ENCODE results near the gene VPS13D. TPM values are rescaled to one million over a fixed set of nuclear protein-coding genes. Genes with fewer than 3 reads are reported as not detected.

Gene VPS13D
- total RNA-seq, 1 experiment from 2014 or later = 33.1 TPM

DNA sequence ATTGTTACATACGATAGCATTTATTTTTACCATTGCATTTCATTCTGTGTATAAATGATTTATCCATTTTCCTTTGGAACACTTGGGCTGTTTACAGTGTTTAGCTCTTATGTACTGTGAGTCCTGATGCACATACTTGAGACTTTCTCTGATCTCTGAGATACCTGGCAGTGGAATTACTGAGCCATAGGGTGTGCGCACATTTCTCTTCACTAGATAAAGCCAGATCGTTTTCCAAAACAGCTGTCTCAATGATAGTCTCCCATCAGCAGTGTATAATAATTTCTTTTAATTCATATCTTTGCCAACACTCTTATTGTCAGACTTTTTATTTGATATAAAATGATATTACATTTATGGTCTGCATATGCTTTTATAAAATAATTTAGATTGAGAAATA is 66.2 kb downstream of the VPS13D start:
- Histone ChIP-seq H3K27me3 (ENCODE audit: control insufficient read depth, insufficient read depth, low read length) (no peaks in the 10 kb centered on the region), H3K4me3 (ENCODE audit: low read depth in 2 of 2, low read length in 2 of 2) (no peak overlapping the region), H3K36me3 (ENCODE audit: control insufficient read depth, insufficient read depth, low read length) (peaks cover 6% of the 10 kb centered on the region), H3K4me1 (ENCODE audit: control insufficient read depth, insufficient read depth, low read length) (no peaks in the 10 kb centered on the region), H3K9me3 (ENCODE audit: control insufficient read depth, insufficient read depth, low read depth, low read length) (no peaks in the 10 kb centered on the region), H3K27ac (ENCODE audit: low read length) (no peak overlapping the region)
- ChIA-PET POLR2A (no interaction called here), CTCF (interaction anchor here (0.7 kb wide), 1 partner anchor 20 kb away, joined by 3 read pairs; no protein-coding TSS in a partner anchor)
- no peak for ATAC-seq
- intact Hi-C loops (cut with micrococcal nuclease; ENCODE audit: unreplicated experiment) = no loop called here
- TF ChIP-seq, protein P1, sequence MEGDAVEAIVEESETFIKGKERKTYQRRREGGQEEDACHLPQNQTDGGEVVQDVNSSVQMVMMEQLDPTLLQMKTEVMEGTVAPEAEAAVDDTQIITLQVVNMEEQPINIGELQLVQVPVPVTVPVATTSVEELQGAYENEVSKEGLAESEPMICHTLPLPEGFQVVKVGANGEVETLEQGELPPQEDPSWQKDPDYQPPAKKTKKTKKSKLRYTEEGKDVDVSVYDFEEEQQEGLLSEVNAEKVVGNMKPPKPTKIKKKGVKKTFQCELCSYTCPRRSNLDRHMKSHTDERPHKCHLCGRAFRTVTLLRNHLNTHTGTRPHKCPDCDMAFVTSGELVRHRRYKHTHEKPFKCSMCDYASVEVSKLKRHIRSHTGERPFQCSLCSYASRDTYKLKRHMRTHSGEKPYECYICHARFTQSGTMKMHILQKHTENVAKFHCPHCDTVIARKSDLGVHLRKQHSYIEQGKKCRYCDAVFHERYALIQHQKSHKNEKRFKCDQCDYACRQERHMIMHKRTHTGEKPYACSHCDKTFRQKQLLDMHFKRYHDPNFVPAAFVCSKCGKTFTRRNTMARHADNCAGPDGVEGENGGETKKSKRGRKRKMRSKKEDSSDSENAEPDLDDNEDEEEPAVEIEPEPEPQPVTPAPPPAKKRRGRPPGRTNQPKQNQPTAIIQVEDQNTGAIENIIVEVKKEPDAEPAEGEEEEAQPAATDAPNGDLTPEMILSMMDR (IDR thresholded peaks at IDR 0.05) = no peak
- TF ChIP-seq, protein P2, sequence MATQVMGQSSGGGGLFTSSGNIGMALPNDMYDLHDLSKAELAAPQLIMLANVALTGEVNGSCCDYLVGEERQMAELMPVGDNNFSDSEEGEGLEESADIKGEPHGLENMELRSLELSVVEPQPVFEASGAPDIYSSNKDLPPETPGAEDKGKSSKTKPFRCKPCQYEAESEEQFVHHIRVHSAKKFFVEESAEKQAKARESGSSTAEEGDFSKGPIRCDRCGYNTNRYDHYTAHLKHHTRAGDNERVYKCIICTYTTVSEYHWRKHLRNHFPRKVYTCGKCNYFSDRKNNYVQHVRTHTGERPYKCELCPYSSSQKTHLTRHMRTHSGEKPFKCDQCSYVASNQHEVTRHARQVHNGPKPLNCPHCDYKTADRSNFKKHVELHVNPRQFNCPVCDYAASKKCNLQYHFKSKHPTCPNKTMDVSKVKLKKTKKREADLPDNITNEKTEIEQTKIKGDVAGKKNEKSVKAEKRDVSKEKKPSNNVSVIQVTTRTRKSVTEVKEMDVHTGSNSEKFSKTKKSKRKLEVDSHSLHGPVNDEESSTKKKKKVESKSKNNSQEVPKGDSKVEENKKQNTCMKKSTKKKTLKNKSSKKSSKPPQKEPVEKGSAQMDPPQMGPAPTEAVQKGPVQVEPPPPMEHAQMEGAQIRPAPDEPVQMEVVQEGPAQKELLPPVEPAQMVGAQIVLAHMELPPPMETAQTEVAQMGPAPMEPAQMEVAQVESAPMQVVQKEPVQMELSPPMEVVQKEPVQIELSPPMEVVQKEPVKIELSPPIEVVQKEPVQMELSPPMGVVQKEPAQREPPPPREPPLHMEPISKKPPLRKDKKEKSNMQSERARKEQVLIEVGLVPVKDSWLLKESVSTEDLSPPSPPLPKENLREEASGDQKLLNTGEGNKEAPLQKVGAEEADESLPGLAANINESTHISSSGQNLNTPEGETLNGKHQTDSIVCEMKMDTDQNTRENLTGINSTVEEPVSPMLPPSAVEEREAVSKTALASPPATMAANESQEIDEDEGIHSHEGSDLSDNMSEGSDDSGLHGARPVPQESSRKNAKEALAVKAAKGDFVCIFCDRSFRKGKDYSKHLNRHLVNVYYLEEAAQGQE (IDR thresholded peaks at IDR 0.05; ENCODE audit: insufficient read depth in 1 of 2, low read depth in 2 of 2, low read length in 1 of 2) = no peak
- no peak for TF ChIP-seq SIN3A (IDR thresholded peaks at IDR 0.05; ENCODE audit: borderline replicate concordance, insufficient read depth, low read depth, low read length)
- TF ChIP-seq POLR2AphosphoS5 (IDR thresholded peaks at IDR 0.05; ENCODE audit: low read depth, low read length) = no peak
- TF ChIP-seq TCF7L2 (IDR thresholded peaks at IDR 0.05; ENCODE audit: low read depth, low read length) = no peak
- no peak for DNase-seq (ENCODE audit: low read depth, low spot score)
- no TSS peak for BruUV-seq (replicated peaks)
- in situ Hi-C loops (cut with HindIII; ENCODE audit: low pct_unique_long_range_greater_than_20kb, low sequenced_read_pairs) = no loop called here

DNA sequence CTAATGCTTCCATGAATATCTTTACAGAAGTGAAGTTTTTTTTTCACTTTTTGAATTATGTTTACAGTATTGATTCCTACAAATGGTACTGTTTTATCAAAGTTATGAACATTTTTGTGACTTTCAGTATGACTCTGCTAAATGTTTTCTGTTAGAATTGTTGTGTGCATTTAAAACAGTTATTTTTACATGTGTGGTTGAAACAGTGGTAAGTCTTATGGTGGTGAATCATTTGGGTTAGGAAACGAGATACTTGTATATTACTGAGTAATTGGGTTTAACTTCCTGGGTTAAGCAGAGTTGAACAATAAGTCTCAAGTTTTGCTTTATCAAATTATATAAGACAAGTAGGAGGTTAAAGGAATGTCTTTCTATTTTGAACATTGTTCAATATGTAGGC is 66.8 kb downstream of the VPS13D start:
- TF ChIP-seq SIN3A (IDR thresholded peaks at IDR 0.05; ENCODE audit: borderline replicate concordance, insufficient read depth, low read depth, low read length) = no peak
- TF ChIP-seq, protein P1 (IDR thresholded peaks at IDR 0.05) = no peak
- TF ChIP-seq POLR2AphosphoS5 (IDR thresholded peaks at IDR 0.05; ENCODE audit: low read depth, low read length) = no peak
- TF ChIP-seq TCF7L2 (IDR thresholded peaks at IDR 0.05; ENCODE audit: low read depth, low read length) = no peak
- TF ChIP-seq, protein P2 (IDR thresholded peaks at IDR 0.05; ENCODE audit: insufficient read depth in 1 of 2, low read depth in 2 of 2, low read length in 1 of 2) = no peak
- no peak overlapping the region for H3K27ac ChIP-seq (ENCODE audit: low read length)
- peaks cover 6% of the 10 kb centered on the region for H3K36me3 ChIP-seq (ENCODE audit: control insufficient read depth, insufficient read depth, low read length)
- ChIA-PET POLR2A (no interaction called here), CTCF (interaction anchor here (0.5 to 0.7 kb wide), 2 partner anchors 19 to 86 kb away, joined by 3 to 4 read pairs; no protein-coding TSS in a partner anchor)
- in situ Hi-C loops (cut with HindIII; ENCODE audit: low pct_unique_long_range_greater_than_20kb, low sequenced_read_pairs) (no loop called here), intact Hi-C loops (cut with micrococcal nuclease; ENCODE audit: unreplicated experiment) (no loop called here)
- H3K27me3 ChIP-seq (ENCODE audit: control insufficient read depth, insufficient read depth, low read length) = no peaks in the 10 kb centered on the region
- DNase-seq (ENCODE audit: low read depth, low spot score) (no peak), ATAC-seq (no peak)
- no peak overlapping the region for H3K4me3 ChIP-seq (ENCODE audit: low read depth in 2 of 2, low read length in 2 of 2)
- no peaks in the 10 kb centered on the region for H3K4me1 ChIP-seq (ENCODE audit: control insufficient read depth, insufficient read depth, low read length)
- H3K9me3 ChIP-seq (ENCODE audit: control insufficient read depth, insufficient read depth, low read depth, low read length) = no peaks in the 10 kb centered on the region
- no TSS peak for BruUV-seq (replicated peaks)

Measured in Panc1 (cell line).